ENCODE results near the gene SF3A1.

SF3A1 gene

DNA sequence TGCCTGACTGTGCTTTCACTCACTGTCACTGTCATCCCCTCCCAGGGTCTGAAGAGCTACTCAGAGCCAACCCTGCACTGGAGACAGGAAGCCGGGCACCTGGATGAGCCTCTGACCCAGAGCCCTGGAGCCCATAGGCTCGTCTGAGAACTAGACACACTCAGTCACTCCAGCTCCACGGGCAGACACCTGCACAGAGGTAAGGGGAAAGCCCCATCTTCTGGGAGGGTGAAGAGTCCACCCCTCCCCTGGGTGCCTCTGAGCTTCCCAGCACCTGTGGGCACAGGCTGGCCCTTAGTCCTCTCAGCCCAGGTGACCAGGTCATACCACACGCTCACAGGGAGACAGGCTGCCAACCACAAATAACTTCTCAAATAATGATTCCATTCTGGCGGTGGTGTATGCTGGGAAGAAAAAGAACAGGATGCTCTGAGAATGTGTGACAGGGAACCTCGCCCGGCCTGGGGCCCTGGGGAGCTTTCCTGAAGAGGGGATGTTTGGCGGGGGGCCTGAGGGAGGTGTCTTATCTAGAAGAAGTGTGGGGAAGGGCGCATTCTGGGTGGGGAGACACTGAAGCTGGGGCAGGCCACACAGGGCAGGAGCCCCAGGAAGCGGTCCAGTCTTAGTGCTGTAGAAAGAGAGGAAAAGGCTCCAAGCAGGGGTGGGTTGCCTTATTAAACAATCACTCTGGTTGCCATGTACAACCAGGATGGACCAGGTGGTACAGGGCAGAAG is 5.4 kb upstream of the SF3A1 start:
- TF ChIP-seq, protein P1, sequence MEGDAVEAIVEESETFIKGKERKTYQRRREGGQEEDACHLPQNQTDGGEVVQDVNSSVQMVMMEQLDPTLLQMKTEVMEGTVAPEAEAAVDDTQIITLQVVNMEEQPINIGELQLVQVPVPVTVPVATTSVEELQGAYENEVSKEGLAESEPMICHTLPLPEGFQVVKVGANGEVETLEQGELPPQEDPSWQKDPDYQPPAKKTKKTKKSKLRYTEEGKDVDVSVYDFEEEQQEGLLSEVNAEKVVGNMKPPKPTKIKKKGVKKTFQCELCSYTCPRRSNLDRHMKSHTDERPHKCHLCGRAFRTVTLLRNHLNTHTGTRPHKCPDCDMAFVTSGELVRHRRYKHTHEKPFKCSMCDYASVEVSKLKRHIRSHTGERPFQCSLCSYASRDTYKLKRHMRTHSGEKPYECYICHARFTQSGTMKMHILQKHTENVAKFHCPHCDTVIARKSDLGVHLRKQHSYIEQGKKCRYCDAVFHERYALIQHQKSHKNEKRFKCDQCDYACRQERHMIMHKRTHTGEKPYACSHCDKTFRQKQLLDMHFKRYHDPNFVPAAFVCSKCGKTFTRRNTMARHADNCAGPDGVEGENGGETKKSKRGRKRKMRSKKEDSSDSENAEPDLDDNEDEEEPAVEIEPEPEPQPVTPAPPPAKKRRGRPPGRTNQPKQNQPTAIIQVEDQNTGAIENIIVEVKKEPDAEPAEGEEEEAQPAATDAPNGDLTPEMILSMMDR (IDR thresholded peaks at IDR 0.05; ENCODE audit: low read depth, low read length, missing control alignments), result no peak
- H3K4me3 ChIP-seq (replicated peaks; ENCODE audit: low read depth, low read length), result no peak overlapping the region
- DNase-seq (ENCODE audit: extremely low read depth, low read depth), result no peak

DNA sequence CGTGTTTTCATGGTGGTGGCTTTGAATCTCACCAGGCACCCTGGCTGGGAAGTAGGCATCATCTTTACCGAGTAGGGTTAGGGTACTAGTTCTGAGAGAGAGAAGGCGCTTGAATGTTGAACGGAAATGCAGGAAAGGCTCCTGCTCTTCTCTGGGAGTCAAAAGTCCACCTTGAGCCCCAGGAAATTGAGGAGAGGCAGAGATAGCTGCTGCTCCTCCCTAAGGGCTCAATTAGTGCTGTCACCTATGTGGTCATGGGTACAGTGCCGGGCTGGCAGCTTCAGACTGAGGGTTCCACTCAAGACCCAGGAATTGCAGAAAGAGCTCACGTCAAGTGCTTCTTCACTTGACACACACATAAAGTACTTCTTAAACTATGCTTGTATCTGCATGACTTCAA is 1.8 kb upstream of the SF3A1 start:
- DNase-seq (ENCODE audit: extremely low read depth, low read depth), result no peak
- TF ChIP-seq, protein P1 (IDR thresholded peaks at IDR 0.05; ENCODE audit: low read depth, low read length, missing control alignments), result no peak
- H3K4me3 ChIP-seq (replicated peaks; ENCODE audit: low read depth, low read length), result no peak overlapping the region

DNA sequence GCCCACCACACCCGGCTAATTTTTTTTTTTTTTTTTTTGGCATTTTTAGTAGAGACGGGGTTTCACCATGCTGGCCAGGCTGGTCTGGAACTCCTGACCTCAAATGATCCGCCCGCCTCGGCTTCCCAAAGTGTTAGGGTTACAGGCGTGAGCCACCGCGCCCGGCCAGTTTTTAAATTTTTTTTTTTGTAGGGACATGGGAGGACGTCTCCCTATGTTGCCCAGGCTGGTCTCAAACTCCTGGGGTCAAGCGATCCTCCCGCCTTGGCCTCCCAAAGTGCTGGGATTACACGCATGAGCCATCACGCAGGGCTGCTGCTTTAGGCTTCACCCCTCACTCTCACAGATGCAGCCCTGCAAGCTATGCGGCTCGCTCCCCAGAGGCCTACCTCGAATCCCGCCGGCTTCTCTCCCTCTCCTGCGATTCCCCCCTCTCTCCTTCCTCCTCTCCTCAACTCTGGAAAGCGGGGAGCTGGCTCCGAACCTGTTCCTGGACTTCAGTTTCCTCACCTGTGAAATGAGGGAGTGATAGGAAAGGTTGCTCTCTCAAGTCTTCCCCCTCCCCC is 1.0 kb upstream of the SF3A1 start:
- H3K4me3 ChIP-seq (replicated peaks; ENCODE audit: low read depth, low read length), result peak overlapping the region; percentile 78
- DNase-seq (ENCODE audit: extremely low read depth, low read depth), result no peak
- TF ChIP-seq, protein P1 (IDR thresholded peaks at IDR 0.05; ENCODE audit: low read depth, low read length, missing control alignments), result no peak

DNA sequence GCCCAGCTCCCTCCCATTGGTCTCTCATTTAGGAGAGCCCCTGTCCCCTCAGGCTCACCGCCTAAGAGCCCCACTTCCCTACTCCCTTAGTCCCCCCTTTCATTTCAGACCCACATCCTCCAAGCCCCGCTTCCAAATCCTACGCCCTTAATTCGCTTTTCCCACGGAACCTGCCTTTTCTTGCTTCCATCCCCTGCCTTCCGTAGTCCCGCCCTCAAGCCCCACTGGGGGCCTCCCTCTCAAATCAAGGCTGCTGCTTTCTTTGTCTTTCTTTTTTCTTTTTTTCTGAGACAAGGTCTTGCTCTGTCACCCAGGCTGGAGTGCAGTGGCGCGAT is 509 bp upstream of the SF3A1 start:
- peak; percentile 4 for DNase-seq (ENCODE audit: extremely low read depth, low read depth)
- TF ChIP-seq, protein P1 (IDR thresholded peaks at IDR 0.05; ENCODE audit: low read depth, low read length, missing control alignments), result no peak

DNA sequence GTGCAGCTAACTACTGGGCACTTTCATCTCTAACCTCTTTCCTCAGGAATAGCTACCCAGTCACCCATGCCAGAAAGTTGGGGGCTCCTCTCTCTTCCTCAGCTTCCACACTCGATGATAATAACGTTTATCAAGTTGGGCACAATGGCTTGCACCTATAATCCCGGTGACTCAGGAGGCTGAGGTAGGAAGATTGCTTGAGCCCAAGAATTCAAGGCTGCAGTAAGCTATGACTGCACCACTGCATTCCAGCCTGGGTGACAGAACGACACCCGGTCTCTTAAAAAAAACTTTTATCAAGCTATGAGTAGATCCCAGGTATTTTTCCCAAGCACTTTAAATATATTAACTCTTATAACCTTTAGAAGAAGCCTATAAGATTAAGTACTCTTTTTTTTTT is 2.0 kb downstream of the SF3A1 start:
- no peak for DNase-seq (ENCODE audit: extremely low read depth, low read depth)
- TF ChIP-seq, protein P1 (IDR thresholded peaks at IDR 0.05; ENCODE audit: low read depth, low read length, missing control alignments), result no peak
- no peak overlapping the region; the same call in 1 of the 2 replicates for H3K4me3 ChIP-seq (replicated peaks; ENCODE audit: low read depth, low read length)

More for the DNA sequence above, 509 bp upstream of the SF3A1 start:
- peak overlapping the region; percentile 78 for H3K4me3 ChIP-seq (replicated peaks; ENCODE audit: low read depth, low read length)

DNA sequence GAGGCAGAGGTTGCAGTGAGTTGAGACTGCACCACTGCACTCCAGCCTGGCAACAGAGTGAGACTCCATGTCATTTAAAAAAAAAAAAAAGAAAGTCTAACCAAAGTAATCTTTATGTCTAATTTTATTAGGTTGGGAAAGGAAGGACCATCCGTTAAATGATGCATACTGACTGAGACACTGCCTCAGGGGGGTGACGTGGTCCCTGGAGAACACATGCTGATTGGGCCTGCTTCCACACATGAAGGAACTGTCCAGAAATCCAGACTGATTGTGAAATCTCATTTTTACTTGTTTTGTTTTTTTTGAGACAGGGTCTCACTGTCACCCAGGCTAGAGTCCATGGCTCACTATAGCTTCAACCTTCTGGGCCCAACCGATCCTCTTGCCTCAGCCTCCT is 5.5 kb downstream of the SF3A1 start:
- TF ChIP-seq, protein P1 (IDR thresholded peaks at IDR 0.05; ENCODE audit: low read depth, low read length, missing control alignments), result no peak
- no peak overlapping the region for H3K4me3 ChIP-seq (replicated peaks; ENCODE audit: low read depth, low read length)

More for the DNA sequence above, 5.5 kb downstream of the SF3A1 start:
- no peak for DNase-seq (ENCODE audit: extremely low read depth, low read depth)
